A673 (cell line): ENCODE data around the gene OSM.

Source experiments
- EZH2 ChIP-seq: fragments of 200-600 bp; sonication (generic); IDR thresholded peaks from 2 replicates; pipeline ENCODE4 v1.6.1; 2017; ENCODE audit warnings: borderline replicate concordance, low read depth, mild to moderate bottlenecking, mixed read lengths, antibody characterized with exemption, low read length; ENCODE audit not compliant: poor library complexity, severe bottlenecking
- TF ChIP-seq, protein P1 (sequence below): fragments of 300-800, 200-600 bp; sonication (generic); conservative IDR thresholded peaks from 2 replicates; pipeline ENCODE4 v1.5.1; 2017; ENCODE audit warnings: low read depth, mild to moderate bottlenecking, antibody characterized with exemption, low read length, moderate library complexity, mixed read lengths

DNA sequence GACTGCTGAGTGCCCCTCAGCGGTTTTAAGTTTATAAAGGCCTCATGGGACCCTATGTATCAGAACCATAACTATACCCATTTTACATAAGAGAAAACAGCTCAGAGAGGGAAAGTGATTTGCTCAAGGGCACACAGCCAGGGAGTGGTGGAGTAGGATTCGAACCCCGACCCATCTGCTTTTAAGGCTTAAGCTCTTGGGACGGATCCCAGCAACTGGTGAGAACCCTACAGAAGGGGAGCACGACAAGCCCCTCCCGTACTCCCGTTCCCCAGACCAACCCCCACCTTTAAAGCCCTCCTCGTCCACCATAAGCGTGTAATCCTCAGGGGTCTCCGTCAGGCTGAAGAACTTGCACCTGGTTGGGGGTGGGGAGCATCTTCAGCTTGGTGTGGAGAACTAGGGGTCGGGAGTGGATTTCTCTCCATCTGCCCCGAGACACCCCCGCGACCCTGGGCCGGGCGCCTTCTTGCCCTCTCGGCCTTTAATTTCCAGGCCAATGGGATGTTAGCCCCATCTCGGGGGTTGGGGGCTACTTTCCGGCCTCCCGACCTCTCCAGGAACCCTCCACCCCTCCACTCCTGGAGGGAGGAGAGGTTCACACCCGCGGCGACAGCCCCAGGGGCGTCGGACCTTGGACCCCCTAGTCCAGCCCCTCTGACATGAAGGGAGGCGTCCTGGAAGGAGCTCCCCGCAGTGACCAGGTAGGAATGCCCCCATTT is 21.9 kb upstream of the OSM start:
- TF ChIP-seq, protein P1, sequence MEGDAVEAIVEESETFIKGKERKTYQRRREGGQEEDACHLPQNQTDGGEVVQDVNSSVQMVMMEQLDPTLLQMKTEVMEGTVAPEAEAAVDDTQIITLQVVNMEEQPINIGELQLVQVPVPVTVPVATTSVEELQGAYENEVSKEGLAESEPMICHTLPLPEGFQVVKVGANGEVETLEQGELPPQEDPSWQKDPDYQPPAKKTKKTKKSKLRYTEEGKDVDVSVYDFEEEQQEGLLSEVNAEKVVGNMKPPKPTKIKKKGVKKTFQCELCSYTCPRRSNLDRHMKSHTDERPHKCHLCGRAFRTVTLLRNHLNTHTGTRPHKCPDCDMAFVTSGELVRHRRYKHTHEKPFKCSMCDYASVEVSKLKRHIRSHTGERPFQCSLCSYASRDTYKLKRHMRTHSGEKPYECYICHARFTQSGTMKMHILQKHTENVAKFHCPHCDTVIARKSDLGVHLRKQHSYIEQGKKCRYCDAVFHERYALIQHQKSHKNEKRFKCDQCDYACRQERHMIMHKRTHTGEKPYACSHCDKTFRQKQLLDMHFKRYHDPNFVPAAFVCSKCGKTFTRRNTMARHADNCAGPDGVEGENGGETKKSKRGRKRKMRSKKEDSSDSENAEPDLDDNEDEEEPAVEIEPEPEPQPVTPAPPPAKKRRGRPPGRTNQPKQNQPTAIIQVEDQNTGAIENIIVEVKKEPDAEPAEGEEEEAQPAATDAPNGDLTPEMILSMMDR, result no peak
- TF ChIP-seq EZH2, result no peak
